Amniotic stem cell (primary cell): ENCODE data around the gene PSRC1.
"Not testable (repeated sequence)": the region's sequence is repeated elsewhere in the genome, so short reads cannot be mapped to it uniquely, and the experiment has no call there.

ENCODE experiments used
- DNase-seq: peaks from one replicate; lab custom pipeline; 2025; lab: John Stamatoyannopoulos, UW

PSRC1 gene

GRCh38 chr1:109282952-109283747, at the start of gene PSRC1:
Gene PSRC1 (minus strand): TSS chr1:109283145.
- DNase-seq: peak; percentile 96

- DNase-seq: no peak
Measured at GRCh38 chr1:109331113-109331512, 48.2 kb upstream of the PSRC1 start.

- DNase-seq: no peak
Measured at GRCh38 chr1:109327285-109327684, 44.3 kb upstream of the PSRC1 start.

GRCh38 chr1:109322974-109323373, 40.0 kb upstream of the PSRC1 start:
- DNase-seq: no peak

GRCh38 chr1:109319114-109319513, 36.2 kb upstream of the PSRC1 start:
- no peak for DNase-seq

- DNase-seq: no peak
Measured at GRCh38 chr1:109316506-109316905, 33.6 kb upstream of the PSRC1 start.

- DNase-seq: no peak
Measured at GRCh38 chr1:109315288-109315687, 32.3 kb upstream of the PSRC1 start.

GRCh38 chr1:109314795-109315194, 31.9 kb upstream of the PSRC1 start:
- no peak for DNase-seq

GRCh38 chr1:109312978-109313775, 30.2 kb upstream of the PSRC1 start:
- no peak for DNase-seq

GRCh38 chr1:109312246-109312645, 29.3 kb upstream of the PSRC1 start:
- DNase-seq: no peak

- DNase-seq: no peak
Measured at GRCh38 chr1:109309347-109309746, 26.4 kb upstream of the PSRC1 start.

GRCh38 chr1:109307274-109308021, 24.5 kb upstream of the PSRC1 start:
- no peak for DNase-seq

- DNase-seq: no peak
Measured at GRCh38 chr1:109306832-109307273, 23.9 kb upstream of the PSRC1 start, which contains the start of gene MYBPHL. Gene MYBPHL (minus strand): TSS chr1:109307011. CDS start chr1:109306991, 20 bp downstream.

GRCh38 chr1:109305991-109306390, 23.0 kb upstream of the PSRC1 start:
- DNase-seq: not testable (repeated sequence)

GRCh38 chr1:109304226-109304920, 21.4 kb upstream of the PSRC1 start:
- no peak for DNase-seq

- DNase-seq: no peak
Measured at GRCh38 chr1:109301874-109302273, 18.9 kb upstream of the PSRC1 start.

- no peak for DNase-seq
Measured at GRCh38 chr1:109300650-109301151, 17.8 kb upstream of the PSRC1 start.

- DNase-seq: no peak
Measured at GRCh38 chr1:109299558-109300343, 16.8 kb upstream of the PSRC1 start.

GRCh38 chr1:109298666-109299557, 16.0 kb upstream of the PSRC1 start:
- peak; percentile 61 for DNase-seq

GRCh38 chr1:109296782-109297181, 13.8 kb upstream of the PSRC1 start:
- no peak for DNase-seq
